ENCODE results near the gene SCARF2.
"Not testable (repeated sequence)": the region's sequence is repeated elsewhere in the genome, so short reads cannot be mapped to it uniquely, and the experiment has no call there.

SCARF2 gene

DNA sequence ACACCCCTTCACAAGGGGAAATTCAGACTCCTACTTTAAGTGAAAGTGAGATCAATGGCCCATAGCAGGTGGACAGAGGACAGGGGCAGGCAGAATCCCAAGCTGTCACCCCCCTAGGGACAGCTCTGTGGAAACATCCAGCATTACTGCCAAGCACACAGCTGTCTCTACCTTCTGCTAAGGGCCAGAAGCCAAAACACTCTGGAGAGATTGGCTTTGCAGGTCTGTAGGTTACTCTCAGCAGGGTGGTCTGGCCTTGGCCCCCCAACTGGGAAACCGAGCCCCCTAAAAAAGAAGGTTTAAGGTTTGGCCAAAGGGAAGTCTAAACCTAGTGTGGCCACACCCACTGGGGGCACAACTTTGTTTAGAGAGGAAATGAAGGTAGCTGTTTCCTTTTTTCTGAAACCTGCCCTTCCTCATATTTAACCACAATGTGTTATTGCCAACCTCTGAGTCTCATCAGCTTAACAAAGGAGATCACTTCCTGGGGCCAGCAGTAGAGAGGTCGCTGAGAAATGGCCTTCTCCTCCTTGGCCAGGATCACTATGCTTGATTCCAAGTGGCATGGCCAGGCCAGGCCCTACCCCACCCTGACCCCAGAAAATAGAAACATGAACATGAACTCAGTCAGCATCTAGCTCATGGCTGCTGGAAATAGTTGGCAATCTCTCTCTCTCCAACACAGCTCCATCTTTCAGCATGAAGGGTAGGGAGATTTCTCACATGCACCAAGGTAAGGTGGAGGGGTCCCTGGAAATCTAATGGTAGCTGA is 25.9 kb upstream of the SCARF2 start:
- DNase-seq, result peak in 3 of 4 experiments; percentile 32 to 49 (median 40)

DNA sequence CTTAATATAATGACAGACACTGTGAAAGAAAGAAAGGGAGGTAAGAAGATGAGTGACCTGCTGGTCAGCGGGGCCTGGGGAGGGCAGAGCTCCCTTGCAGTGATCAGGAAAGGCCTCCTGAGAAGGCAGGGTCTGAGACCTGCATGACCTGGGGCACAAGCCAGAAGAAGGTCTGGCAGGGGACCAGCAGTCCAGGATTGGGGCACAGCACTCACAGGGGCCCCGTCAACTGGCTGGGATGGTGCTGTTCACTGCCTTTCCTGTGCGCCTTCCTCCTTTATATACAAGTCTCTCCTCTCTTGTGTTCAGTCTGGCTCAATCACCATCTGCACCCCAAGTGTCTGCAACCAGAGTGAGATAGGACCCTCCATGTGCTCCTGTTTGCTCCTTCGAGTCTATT is 22.2 kb upstream of the SCARF2 start:
- DNase-seq, result no peak

DNA sequence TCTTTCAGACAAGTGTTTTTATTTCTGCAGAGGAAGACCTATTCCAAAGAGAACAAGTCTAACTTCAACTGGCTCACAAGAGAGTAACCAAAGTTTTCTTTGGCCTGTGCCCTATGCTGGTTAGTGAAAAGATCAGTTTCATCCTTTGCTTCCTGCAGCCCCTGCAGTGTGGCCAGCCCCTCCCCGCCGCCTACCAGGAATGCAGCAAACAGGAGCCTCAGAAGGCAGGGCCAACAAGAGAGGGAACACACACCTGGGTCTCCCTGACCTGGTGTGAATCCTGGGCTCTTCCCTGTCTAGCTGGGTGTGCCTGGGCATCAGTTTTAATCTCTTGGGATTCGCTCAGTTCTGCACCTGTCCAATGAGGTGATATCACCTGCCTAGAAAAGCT is 21.5 kb upstream of the SCARF2 start:
- no peak for DNase-seq

DNA sequence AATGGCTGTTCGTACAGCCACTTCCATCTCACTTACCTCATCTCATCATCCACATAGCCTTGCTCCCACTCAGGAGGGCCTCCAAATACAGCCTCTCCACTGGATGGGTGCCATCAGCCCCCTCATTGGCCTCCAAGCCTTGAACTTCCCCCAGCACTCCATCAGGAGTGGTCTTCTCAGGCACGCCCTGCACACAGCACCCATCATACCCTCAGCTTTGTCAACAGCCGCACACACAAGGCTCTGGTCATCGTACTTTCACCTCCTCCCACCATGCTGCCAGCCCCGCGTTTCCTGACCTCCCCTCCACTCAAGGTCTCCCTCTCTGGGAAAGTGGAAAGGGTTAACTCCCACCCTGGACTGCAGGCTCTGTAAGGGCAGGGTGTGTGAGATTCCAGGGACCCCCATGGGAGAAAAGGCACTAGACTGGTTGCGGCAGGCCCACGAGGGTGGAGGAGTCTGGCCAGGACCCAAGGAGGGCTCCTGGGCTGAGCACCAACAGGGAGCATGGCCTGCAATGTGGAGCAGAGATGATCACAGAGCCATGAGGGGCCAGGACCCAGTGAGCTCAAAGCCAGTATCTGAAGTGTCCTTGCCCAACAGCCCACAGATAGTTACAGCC is 21.0 kb upstream of the SCARF2 start:
- no peak for DNase-seq

DNA sequence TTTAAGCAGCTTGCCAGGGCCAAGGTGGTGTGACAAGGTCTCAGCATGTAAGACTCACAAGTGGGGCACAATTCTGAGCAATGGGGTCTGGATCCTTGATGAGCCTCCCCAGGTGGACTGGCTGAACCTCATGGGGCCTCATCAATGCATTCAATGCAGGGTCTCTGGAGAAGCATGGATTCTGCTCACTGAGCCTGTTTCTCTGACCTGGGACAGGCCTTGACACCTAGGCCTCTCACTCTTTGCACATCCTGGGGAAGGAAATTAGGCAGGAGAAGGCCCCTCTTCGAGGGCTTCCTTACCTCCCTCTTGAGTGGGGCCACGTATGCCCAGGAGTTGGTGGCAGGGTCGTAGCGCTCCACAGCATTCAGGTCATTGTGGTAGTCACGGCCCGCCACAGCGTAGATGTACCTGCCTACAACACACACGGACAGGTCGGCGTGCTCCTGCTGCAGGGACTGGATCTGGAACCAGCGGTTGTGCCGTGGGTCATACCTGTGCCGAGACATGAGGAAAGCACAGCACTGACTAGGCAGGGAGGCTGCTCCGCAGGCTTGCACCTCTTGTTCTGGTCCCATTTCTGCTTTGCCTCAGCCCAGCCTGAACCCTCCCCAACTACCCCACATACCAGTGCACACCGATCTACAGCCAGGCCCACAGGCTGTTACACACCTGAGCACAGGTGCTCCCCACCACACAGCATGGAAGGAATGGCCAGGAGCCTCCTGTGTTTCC is 20.0 kb upstream of the SCARF2 start:
- no peak for DNase-seq

DNA sequence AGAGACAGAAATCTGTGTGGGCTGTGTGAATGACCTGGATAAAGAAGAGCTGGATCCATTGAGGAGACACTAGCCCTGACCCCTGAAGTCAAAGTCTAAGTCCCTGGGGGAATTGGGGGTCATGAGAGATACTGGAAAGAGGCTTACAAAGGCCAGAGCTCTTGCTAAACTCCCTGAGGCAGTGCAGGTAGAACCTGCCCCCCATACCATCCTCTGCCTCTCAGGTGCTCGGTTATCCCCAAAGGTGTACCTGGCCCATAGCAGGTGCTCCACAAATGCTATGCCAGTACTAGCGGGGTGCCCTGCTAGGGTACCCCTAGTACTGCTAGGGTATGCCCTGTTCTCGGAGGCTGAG is 19.1 kb upstream of the SCARF2 start:
- no peak for DNase-seq

DNA sequence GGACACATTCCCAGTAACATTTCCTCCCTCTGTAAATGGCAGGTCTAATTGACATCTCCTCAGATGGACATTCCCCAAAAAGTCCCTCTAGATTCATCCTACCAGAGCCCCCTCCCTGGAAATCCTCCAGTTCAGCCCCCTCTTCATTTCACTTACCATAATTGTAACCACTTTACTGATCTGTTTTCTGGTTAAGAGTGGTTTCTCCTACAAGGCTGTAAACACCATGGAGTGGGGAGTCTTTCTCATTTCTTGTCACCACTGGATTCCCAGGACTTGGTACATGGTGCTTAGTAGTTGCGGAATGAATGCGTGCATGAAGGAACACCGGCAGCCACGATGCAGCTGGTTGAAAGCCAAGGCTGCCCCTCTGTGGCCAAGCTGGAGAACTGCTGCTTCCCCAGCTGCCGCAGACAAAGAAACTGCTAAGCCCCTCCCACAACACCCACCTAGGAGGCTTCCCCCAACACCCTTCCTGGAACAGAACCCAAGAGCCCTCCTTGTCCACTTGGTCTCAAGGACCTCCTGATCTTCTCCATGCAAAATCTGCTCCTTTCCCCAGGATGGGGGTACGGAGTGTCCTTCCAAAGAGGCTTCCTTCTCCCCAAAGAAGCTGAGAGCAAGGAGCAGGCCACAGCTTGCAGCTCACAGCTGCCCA is 18.6 kb upstream of the SCARF2 start:
- DNase-seq, result peak; percentile 78 to 88 (median 86)

DNA sequence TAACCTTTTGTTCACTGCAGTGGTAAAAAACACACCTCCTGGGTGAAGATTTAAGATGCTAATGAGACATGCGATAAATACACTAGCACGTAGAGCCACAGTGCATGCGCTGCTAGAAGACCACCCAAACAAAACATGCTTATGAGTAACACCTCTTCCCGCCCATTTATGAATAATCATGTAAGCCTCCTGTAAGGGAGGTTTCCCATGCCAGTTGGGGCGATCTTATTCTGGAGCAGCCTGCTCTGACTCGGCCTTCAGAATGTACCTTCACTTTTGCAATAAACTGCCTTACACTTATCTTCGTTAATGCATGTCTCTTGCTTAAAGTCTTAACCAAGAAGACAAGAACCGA is 18.1 kb upstream of the SCARF2 start:
- no peak for DNase-seq

DNA sequence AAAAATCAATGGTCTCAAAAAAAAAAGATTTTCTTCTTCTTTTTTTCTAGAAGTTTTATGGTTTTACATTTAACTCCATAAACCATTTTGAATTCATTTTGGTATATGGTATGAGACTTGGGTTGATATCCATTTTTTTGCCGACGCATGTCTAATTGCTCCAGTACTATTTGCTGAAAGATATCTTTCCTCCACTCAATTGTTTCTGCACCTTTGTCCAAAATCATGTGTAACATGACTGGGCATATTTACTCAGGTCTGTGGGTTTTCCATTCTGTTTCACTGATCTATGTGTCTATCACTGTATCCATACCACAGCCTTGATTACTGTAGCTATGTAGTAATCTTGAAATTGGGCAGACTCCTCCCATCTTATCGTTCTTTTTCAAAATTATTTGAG is 15.6 kb upstream of the SCARF2 start:
- DNase-seq, result no peak

DNA sequence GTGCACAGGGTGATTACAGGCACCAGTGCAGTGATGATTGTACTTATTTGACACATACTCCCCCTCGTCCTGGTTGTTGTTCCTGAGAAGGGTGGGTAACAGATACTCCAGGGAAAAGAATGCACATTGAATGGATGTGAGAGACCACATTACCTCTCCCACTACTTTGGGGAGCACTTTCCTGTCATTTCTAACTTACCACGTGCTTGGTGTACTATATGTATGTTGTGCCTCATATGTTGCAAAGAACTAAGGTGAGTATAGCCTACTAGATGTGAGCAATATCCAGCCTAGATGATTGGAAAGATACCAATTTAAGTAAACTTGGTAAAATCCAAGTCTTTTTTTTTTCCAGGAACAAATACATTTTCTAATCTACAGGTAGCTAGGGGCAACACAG is 14.3 kb upstream of the SCARF2 start:
- no peak for DNase-seq

DNA sequence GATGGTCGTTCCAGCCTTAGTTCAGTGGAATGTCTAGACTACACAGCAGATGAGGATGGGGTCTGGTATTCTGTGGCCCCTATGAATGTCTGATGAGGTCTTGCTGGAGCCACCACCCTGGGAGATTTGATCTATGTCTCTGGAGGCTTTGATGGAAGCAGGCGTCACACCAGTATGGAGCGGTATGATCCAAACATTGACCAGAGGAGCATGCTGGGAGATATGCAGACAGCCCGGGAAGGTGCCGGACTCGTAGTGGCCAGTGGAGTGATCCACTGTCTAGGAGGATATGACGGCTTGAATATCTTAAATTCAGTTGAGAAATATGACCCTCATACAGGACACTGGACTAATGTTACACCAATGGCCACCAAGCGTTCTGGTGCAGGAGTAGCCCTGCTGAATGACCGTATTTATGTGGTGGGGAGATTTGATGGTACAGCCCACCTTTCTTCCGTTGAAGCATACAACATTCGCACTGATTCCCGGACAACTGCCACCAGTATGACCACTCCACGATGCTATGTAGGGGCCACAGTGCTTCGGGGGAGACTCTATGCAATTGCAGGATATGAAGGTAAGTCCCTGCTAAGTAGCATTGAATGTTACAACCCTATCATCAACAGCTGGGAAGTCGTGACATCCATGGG is 13.6 kb upstream of the SCARF2 start:
- not testable (repeated sequence) for DNase-seq

DNA sequence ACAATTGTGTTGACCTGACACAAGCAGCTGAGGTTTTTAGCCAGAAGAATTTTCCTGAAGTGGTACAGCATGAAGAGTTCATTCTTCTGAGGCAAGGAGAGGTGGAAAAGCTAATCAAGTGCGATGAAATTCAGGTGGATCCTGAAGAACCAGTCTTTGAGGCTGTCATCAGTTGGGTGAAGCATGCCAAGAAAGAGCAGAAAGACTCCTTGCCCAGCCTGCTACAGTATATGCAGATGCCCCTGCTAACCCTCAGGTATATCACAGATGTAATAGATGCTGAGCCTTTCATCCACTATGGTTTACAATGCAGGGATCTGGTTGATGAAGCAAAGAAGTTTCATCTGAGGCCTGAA is 12.9 kb upstream of the SCARF2 start:
- DNase-seq, result no peak

DNA sequence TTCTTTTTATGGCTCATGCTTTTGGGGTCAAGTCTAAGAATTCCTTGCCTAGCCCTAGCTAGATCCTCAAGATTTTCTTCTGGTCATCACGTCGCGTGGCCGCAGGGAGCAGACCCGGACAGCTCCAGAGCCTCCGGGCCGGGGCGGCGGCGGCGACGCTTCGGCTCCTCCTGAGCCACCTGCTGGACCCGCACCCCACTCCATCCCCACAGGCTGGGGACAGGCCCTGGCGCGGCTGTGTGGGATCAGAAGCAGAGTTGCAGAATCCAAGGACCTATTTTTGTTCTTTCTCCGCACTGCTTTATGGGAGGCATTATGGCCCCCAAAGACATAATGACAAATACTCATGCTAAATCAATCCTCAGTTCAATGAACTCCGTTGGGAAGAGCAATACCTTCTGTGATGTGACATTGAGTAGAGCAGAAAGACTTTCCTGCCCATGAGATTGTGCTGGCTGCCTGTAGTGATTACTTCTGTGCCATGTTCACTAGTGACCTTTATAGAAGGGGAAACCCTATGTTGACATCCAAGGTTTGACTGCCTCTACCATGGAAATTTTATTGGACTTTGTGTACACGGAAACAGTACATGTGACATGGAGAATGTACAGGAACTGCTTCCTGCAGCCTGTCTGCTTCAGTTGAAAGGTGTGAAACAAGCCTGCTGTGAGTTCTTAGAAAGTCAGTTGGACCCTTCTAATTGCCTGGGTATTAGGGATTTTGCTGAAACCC is 12.4 kb upstream of the SCARF2 start:
- no peak for DNase-seq

DNA sequence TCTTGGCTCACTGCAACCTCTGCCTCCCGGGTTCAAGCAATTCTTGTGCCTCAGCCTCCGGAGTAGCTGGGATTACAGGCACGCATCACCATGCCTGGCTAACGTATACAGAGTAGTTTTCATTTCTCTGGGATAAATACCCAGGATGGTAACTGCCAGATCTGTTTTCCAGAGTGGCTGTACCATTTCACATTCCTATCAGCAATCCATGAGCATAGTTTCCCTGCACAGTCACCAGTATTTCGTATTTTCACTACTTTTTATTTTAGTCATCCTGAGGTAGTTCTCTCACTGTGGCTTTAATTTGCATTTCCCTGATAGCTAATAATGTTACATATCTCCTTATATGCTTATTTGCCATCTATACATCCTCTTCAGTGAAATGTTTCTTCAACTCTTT is 11.0 kb upstream of the SCARF2 start:
- no peak for DNase-seq

DNA sequence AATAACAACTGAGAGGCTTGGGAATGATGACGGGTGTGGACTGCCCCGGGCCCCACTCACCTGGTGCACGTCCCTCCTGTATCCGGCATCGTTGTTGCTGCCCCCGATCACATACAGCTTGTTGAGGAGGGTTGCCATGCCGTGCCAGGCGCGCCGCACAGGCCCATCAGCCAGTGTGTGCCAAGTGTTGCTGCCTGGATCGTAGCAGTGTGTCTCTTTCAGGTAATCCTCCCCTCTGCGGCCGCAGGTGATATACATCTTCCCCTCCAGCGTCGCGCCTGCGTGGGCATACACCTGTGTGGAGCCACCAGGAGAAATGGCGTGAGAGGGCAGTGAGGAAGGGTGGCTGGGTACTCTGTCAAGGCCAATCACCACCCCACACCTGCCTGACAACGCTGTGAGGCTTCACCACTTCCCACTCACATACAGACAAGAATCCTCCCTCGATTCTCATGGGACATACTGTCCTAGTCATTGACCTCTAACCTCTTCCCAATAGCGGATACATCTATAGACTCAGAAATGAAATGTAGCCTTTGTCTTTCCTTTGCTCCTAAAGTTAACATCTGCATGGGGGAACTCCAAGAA is 8.9 kb upstream of the SCARF2 start:
- no peak for DNase-seq

DNA sequence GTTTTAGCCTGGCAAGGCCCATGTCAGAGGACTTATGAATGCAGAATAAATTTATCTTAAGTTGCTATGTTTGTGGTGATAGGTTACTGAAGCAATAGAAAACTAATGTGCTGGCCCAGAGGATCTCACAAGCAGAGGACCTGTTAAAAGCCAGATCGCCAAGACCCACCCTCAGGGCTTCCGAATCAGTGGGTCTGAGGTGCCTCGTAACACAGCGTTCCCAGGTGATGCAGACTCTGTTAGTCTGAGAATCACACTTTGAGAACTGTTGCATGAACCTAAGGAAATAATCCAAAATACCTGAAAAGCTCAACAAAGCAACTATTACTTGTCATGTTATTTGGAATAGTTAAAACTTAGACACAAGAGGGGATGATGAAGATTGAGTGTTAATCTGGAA is 6.7 kb upstream of the SCARF2 start:
- no peak for DNase-seq

DNA sequence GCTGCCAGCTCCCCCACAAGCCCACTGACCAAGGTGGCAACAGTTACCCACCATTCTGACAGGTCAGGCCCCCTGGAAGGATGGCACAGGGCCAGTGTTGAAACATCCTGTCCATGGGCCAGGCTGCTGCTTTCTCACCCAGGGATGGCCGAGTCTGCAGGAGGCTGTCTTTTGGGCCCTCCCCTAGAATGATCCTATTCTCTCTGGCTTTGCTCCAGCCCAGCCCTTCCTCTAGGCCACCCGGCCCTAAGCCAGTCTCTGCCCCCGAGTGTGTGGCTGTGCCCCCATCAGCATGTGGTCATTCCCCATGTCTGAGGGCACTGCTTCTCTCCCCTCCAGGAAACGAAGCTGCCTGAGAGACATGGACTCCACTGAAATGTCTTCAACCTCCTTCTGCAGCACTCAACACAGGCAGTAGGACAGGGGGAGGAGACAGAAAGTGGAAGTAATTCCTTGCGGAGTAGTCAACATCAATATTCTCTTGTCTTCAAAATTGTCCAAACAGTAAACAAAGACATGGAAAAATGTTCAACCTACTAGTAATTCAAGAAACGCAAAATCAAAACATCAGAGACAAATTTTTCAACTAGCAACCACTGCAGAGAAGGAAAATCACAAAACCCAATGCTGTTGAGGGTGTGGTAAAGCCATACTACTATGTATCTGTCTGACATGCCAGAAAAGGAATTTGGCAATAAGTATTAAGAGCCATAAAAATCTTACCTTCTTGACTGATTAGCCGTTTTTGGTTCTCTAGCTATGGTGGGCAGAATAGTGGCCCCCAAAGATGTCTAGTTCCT is 5.1 kb upstream of the SCARF2 start:
- DNase-seq, result no peak

DNA sequence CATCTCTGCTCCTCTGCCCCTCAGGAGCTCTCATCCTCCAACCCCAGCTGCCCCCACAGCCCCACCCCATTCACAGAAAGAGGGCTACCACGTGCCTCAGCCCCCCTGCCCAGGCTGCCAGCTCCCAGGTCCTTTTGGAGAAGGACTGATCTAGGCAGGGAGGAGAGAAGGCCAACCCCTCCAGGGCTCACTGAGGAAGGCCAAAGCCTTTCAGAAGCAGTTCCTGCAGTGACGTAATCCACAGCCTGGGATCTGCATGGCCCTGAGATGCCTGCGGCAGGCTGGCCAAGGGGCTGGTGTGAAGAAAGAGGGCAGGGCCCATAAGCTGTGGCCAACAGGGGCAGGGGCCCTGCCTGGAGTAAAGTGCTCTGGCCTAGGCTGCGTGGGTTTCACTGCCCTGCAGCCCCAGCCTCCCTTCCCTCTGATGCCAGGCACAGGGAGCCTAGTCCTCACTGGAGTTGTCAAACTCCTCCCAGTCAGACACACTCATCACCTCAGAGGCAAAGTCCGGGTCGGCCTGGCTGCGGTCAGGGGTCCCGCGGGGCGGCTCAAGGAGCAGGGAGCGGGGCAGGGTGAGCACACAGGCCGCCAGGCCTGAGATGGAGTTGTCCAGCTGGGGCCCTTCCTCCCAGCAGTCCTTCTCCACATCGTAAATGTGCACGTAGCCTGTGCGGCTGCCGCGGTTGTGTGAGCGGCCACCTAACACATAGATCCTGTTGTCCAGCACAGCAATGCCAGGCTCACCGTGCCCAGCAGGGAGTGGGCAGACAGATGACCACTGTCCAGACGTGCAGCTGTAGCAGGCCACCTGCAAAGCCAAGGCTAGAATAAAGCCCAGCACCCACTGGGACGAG is 4.2 kb upstream of the SCARF2 start:
- DNase-seq, result peak in 2 of 4 experiments; percentile 59 to 65

DNA sequence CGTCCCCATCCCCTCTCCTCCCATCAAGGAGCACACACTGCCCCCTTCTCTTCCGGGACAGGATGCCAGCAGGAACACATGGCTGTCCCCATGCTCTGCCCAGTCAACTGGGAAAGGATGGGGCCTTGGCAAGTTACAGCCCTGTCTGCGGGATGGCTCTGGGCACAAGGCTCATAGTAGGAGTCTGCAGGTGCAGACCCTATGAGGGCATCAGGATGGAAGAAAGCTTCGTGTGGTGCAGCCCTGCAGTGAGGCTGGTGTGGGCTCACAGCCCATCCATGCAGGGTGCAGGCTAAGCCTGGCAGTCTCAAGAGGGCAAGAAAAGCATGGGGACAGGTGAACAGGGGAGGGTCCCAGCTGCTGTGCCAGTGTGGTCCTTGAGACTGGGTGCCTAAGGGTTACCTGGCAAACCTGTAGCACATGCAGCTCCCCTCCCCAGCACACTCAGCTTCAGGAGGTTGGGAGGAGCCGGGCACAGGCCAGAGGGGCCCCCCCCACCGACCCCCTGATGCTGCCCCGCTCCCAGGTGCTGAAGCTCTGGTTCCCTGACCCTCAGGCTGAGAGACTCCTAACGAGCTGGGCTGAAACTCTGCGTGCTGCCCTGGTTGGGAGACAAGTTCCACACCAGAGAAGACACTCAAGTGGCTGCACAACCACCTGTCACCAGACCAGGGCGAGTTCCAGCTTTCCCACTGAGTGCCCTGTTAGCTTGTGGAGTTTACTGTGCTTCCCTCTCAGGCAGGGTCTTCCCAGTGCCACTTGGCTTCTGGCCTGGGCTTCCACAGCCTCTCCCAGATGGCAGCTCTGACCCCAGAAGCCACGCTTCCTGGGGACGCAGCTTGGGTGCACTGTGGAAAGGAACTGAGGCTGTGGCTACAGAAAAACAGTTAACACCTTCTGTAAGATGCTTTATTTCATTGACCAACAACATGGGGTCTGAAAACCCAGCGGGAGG is 3.3 kb upstream of the SCARF2 start:
- DNase-seq, result no peak
